ENCODE results near the gene ATP1B2.

The ATP1B2 gene

DNA sequence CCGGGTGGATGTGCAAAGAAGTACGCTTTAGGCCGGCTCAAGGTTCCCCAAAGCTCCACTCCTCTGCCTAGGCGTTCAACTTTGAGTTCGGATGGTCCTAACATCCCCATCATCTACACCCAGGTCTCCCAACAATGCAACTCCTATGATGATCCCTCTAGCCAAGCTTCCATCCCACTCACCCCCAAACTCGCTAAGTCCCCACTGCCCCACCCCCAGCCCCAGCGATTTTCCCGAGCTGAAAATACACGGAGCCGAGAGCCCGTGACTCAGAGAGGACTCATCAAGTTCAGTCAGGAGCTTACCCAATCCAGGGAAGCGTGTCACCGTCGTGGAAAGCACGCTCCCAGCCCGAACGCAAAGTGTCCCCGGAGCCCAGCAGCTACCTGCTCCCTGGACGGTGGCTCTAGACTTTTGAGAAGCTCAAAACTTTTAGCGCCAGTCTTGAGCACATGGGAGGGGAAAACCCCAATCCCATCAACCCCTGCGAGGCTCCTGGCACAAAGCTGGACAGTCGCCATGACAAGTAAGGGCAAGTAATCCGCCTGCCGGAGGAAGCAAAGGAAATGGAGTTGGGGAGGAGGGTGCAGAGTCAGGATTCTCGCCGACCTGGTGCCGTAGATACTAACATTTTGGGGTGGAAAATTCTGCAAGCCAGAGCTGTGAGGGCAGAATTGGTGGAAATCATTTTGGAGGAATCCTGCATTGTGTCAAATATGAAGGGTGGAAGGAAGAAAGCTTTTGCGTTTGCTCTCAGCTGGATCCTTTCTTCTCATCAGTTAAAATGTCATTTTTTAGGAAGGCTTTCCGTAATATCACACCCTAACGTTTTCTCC, 36.6 kb downstream of the ATP1B2 start, which contains the start of gene TP53:
Gene TP53 (minus strand): TSS at position 419 of the 836 bp plus-strand sequence. CDS start 10,896 bp downstream, outside the sequence.
- H3K4me3 ChIP-seq (ENCODE audit: low read length): peak within 1 kb of the TSS; percentile 97
- H3K27ac ChIP-seq (ENCODE audit: low read length): peak within 1 kb of the TSS; percentile 86
- H3K9me3 ChIP-seq (ENCODE audit: insufficient read depth, low read depth, low read length): no peaks in the 10 kb centered on the region
- peak within 1 kb of the TSS; percentile 99 for H3K9ac ChIP-seq (ENCODE audit: low read depth, low read length)
- peaks cover 27% of the 10 kb centered on the region for H3K36me3 ChIP-seq (ENCODE audit: insufficient read depth, low read depth, low read length)
- H3K27me3 ChIP-seq (ENCODE audit: insufficient read depth, low read length): no peaks in the 10 kb centered on the region
- H3K4me1 ChIP-seq (ENCODE audit: insufficient read depth, low read length): peaks cover 15% of the 10 kb centered on the region

DNA sequence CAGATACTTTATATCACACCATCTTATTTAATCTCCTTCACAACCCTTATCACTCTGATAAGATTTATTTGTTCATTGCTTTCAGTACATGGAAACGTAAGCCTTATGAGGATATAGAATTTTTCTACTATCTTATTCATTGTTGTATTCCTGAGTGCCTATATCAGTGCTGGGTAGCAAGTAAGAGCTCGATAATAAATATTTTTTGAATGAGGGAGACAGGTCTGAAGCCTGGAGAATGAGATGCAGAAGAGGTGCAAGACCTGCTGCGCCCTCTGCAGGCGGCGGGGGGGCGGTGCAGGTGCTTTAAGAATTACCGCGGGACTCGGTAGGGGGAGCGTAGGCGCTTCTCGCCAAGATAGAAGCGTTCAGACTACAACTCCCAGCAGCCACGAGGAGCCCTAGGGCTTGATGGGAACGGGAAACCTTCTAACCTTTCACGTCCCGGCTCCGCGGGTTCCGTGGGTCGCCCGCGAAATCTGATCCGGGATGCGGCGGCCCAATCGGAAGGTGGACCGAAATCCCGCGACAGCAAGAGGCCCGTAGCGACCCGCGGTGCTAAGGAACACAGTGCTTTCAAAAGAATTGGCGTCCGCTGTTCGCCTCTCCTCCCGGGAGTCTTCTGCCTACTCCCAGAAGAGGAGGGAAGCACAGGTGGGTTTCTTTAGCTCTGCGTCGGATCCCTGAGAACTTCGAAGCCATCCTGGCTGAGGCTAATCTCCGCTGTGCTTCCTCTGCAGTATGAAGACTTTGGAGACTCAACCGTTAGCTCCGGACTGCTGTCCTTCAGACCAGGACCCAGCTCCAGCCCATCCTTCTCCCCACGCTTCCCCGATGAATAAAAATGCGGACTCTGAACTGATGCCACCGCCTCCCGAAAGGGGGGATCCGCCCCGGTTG, 37.4 kb downstream of the ATP1B2 start, which contains the start of gene WRAP53:
Gene WRAP53 (plus strand): TSS at position 570 of the 900 bp plus-strand sequence. CDS start 172 bp downstream, at position 742.
- peak within 1 kb of the TSS; percentile 99 for H3K9ac ChIP-seq (ENCODE audit: low read depth, low read length)
- H3K4me1 ChIP-seq (ENCODE audit: insufficient read depth, low read length): peaks cover 15% of the 10 kb centered on the region
- H3K4me3 ChIP-seq (ENCODE audit: low read length): peak within 1 kb of the TSS; percentile 97
- H3K36me3 ChIP-seq (ENCODE audit: insufficient read depth, low read depth, low read length): peaks cover 31% of the 10 kb centered on the region
- H3K27me3 ChIP-seq (ENCODE audit: insufficient read depth, low read length): no peaks in the 10 kb centered on the region
- H3K27ac ChIP-seq (ENCODE audit: low read length): peak within 1 kb of the TSS; percentile 86
- no peaks in the 10 kb centered on the region for H3K9me3 ChIP-seq (ENCODE audit: insufficient read depth, low read depth, low read length)

DNA sequence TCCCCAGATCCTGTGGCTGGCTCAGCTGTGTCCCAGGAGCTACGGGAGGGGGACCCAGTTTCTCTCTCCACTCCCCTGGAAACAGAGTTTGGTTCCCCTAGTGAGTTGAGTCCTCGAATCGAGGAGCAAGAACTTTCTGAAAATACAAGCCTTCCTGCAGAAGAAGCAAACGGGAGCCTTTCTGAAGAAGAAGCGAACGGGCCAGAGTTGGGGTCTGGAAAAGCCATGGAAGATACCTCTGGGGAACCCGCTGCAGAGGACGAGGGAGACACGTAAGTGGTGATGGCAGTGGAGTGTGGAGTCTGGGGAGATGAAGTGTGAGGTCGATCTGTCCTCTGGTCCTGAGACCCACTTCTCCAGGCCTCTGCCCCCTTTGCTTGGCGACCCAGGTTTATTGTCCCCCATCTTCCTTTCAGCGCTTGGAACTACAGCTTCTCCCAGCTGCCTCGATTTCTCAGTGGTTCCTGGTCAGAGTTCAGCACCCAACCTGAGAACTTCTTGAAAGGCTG, 38.1 kb downstream of the ATP1B2 start:
- Histone ChIP-seq H3K9ac (ENCODE audit: low read depth, low read length) (peak overlapping the region; percentile 97), H3K27me3 (ENCODE audit: insufficient read depth, low read length) (no peaks in the 10 kb centered on the region), H3K36me3 (ENCODE audit: insufficient read depth, low read depth, low read length) (peaks cover 30% of the 10 kb centered on the region), H3K9me3 (ENCODE audit: insufficient read depth, low read depth, low read length) (no peaks in the 10 kb centered on the region), H3K4me1 (ENCODE audit: insufficient read depth, low read length) (peaks cover 15% of the 10 kb centered on the region), H3K27ac (ENCODE audit: low read length) (no peak overlapping the region), H3K4me3 (ENCODE audit: low read length) (peak overlapping the region; percentile 97)

DNA sequence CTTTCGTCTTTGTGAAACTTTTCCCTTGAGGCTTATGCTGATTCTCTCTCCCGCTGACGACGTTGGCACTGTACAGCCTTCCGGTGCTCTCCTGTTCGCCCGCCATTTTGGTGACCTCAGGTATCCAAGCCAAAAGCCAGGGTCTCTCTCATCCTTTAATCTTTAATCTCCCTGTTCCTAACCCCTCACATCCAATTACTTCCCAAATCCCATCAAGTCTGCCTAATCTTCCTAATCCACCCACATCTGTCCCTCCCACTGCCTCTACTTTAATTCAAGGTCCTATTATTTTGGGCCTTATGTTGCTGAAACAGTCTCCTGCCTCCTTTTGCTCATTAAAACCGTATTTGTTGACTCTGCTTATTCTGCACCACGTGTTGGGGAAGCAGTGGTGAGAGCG, 44.9 kb downstream of the ATP1B2 start:
- no peaks in the 10 kb centered on the region for H3K27me3 ChIP-seq (ENCODE audit: insufficient read depth, low read length)
- no peak overlapping the region for H3K4me3 ChIP-seq (ENCODE audit: low read length)
- no peaks in the 10 kb centered on the region for H3K9me3 ChIP-seq (ENCODE audit: insufficient read depth, low read depth, low read length)
- peaks cover 15% of the 10 kb centered on the region; the same call in 1 of the 2 replicates for H3K36me3 ChIP-seq (ENCODE audit: insufficient read depth, low read depth, low read length)
- H3K4me1 ChIP-seq (ENCODE audit: insufficient read depth, low read length): no peaks in the 10 kb centered on the region
- no peak overlapping the region for H3K9ac ChIP-seq (ENCODE audit: low read depth, low read length)
- H3K27ac ChIP-seq (ENCODE audit: low read length): no peak overlapping the region

DNA sequence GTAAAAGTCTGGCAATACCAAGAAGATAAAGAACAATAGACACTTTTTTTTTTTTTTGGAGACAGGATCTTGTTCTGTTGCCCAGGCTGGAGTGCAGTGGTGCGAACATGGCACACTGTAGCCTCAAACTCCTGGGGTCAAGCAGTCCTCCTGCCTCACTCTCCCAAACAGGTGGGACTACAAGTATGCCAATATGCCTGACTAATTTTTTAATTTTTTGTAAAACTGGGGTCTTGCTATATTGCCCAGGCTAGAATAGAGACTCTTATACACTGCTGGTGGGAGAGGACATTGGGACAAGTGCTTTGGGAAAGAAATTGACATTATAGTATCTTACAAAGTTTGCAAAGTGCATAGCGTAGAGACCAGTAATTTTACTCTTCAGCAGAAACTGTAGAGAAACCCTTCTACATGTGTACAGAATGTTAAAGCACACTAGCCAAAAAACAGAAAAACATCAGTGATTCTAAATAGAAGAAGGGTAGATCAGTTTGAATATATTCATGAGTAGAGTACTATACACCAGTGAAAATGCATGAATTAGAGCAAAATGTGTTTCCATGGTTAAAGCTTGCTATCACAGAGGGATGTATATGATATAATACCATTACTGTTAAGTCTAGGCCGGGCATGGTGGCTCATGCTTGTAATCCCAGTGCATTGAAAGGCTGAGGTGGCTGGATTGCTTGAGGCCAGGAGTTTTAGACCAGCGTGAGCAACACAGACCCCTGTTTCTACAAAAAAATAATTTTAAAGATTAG, 47.3 kb downstream of the ATP1B2 start:
- Histone ChIP-seq H3K4me3 (ENCODE audit: low read length) (no peak overlapping the region), H3K36me3 (ENCODE audit: insufficient read depth, low read depth, low read length) (peaks cover 22% of the 10 kb centered on the region; the same call in 1 of the 2 replicates), H3K4me1 (ENCODE audit: insufficient read depth, low read length) (no peaks in the 10 kb centered on the region), H3K9me3 (ENCODE audit: insufficient read depth, low read depth, low read length) (no peaks in the 10 kb centered on the region), H3K27ac (ENCODE audit: low read length) (no peak overlapping the region), H3K27me3 (ENCODE audit: insufficient read depth, low read length) (no peaks in the 10 kb centered on the region), H3K9ac (ENCODE audit: low read depth, low read length) (no peak overlapping the region)

DNA sequence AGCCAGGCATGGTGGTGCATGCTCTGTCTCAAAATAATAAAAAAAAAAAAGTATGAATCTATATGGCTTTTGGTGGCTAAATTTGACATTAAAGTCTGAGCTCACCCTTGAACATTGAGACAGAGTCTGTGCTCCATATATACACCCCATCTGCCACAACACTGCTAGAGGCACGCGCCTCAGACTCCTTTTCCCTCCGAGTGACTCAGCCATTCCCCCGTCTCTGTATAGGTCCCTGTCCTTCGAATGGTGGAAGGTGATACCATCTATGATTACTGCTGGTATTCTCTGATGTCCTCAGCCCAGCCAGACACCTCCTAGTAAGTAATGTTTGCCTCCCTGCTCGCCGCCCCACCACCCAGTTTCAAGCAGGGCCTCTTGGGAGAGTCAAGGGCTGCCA, 49.8 kb downstream of the ATP1B2 start:
- peaks cover 3% of the 10 kb centered on the region; the same call in 1 of the 2 replicates for H3K4me1 ChIP-seq (ENCODE audit: insufficient read depth, low read length)

DNA sequence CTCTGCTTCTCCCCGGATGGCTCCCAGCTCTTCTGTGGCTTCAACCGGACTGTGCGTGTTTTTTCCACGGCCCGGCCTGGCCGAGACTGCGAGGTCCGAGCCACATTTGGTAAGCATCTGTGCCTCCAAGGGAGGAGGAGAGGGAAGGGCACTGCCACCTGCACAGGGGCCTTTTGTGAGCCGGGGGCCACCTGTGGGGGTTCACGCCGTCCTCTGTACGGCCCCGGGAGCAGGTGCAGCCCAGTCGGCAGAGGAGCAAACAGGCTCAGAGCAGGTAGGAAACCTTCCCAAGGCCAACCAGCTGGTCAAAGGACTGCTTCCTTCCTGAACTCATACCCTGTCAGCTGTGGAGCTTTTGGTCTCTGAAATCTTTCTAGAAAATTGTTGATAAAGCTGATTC, 51.0 kb downstream of the ATP1B2 start:
- Histone ChIP-seq H3K27me3 (ENCODE audit: insufficient read depth, low read length) (peaks cover 20% of the 10 kb centered on the region), H3K4me1 (ENCODE audit: insufficient read depth, low read length) (peaks cover 12% of the 10 kb centered on the region; the same call in 1 of the 2 replicates), H3K36me3 (ENCODE audit: insufficient read depth, low read depth, low read length) (peaks cover 13% of the 10 kb centered on the region; the same call in 1 of the 2 replicates), H3K9me3 (ENCODE audit: insufficient read depth, low read depth, low read length) (no peaks in the 10 kb centered on the region), H3K9ac (ENCODE audit: low read depth, low read length) (no peak overlapping the region), H3K27ac (ENCODE audit: low read length) (no peak overlapping the region), H3K4me3 (ENCODE audit: low read length) (no peak overlapping the region)

More for the DNA sequence above, 49.8 kb downstream of the ATP1B2 start:
- no peaks in the 10 kb centered on the region for H3K9me3 ChIP-seq (ENCODE audit: insufficient read depth, low read depth, low read length)
- H3K27me3 ChIP-seq (ENCODE audit: insufficient read depth, low read length): peaks cover 9% of the 10 kb centered on the region; the same call in 1 of the 2 replicates
- H3K36me3 ChIP-seq (ENCODE audit: insufficient read depth, low read depth, low read length): peaks cover 16% of the 10 kb centered on the region; the same call in 1 of the 2 replicates
- H3K4me3 ChIP-seq (ENCODE audit: low read length): no peak overlapping the region
- H3K27ac ChIP-seq (ENCODE audit: low read length): no peak overlapping the region
- H3K9ac ChIP-seq (ENCODE audit: low read depth, low read length): no peak overlapping the region

DNA sequence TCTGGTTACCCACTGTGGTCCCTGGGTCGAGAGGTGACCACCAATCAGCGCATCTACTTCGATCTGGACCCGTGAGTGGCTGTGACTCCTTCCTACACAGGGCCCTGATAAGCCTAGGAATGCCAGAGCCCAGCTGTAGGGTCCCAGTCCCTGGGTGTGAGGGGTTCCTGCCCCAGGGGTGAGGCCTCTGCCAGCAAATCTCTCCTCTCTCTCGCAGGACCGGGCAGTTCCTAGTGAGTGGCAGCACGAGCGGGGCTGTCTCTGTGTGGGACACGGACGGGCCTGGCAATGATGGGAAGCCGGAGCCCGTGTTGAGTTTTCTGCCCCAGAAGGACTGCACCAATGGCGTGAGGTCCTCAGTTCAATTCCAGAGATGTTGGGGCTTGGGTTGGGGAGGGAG, 52.0 kb downstream of the ATP1B2 start:
- Histone ChIP-seq H3K36me3 (ENCODE audit: insufficient read depth, low read depth, low read length) (peaks cover 13% of the 10 kb centered on the region; the same call in 1 of the 2 replicates), H3K4me1 (ENCODE audit: insufficient read depth, low read length) (peaks cover 12% of the 10 kb centered on the region; the same call in 1 of the 2 replicates), H3K4me3 (ENCODE audit: low read length) (peak overlapping the region; percentile 79; the same call in 1 of the 2 replicates), H3K27ac (ENCODE audit: low read length) (no peak overlapping the region), H3K9me3 (ENCODE audit: insufficient read depth, low read depth, low read length) (no peaks in the 10 kb centered on the region), H3K9ac (ENCODE audit: low read depth, low read length) (no peak overlapping the region), H3K27me3 (ENCODE audit: insufficient read depth, low read length) (peaks cover 26% of the 10 kb centered on the region)

DNA sequence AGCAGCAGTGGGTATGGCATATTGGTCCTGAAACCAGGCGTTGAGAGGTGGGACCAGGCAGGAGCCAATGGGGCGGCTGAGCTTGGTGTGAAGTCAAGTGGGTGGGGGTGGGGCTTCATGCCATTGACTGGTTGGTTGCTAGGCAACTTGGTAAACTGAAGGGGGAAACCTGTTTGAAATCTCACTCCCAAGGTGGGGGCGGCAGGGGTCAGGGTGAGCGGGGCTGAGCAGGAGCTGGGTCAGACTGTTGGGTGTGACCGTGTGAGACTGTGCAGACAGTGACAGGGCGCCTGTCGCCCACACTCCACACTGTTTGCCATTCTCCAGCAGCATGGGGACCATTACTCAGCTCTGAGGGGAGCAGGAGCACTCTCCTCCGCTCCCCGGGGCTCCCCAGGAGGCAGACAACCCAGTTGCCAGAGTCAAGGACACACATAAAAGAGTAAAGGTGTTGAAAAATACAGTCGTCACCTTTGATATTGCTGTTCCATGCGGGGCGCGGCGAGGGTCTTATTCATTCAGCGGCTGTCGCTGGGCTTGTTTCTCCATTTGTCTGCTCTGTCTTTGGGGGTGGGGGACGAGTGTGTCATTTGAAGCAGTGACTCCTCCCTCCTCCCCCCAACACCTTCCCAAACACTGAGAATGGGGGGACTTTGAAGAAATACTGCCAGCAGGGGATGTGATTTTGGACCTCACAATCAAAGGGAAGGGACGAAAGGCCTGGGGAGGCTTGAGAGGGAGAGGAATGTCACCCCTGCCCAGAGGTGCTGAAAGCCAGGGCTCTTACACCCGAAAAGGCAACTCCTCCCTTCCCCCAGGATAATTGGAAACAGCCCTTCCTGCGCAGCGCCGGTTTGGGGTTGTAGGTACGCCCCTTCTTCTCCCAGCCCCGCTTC, 53.1 kb downstream of the ATP1B2 start:
- Histone ChIP-seq H3K36me3 (ENCODE audit: insufficient read depth, low read depth, low read length) (peaks cover 13% of the 10 kb centered on the region; the same call in 1 of the 2 replicates), H3K4me3 (ENCODE audit: low read length) (peak overlapping the region; percentile 79), H3K27me3 (ENCODE audit: insufficient read depth, low read length) (peaks cover 26% of the 10 kb centered on the region), H3K4me1 (ENCODE audit: insufficient read depth, low read length) (peaks cover 12% of the 10 kb centered on the region; the same call in 1 of the 2 replicates), H3K9ac (ENCODE audit: low read depth, low read length) (peak overlapping the region; percentile 66; the same call in 1 of the 2 replicates), H3K27ac (ENCODE audit: low read length) (no peak overlapping the region), H3K9me3 (ENCODE audit: insufficient read depth, low read depth, low read length) (no peaks in the 10 kb centered on the region)
